NCI-H524 treated with DMSO at 0.1 percent for 48 hours (cell line): ENCODE data around the gene NHERF1.

Source experiments
- DNase-seq: peaks from one replicate; lab custom pipeline; 2025; lab: John Stamatoyannopoulos, UW

The NHERF1 gene

DNA sequence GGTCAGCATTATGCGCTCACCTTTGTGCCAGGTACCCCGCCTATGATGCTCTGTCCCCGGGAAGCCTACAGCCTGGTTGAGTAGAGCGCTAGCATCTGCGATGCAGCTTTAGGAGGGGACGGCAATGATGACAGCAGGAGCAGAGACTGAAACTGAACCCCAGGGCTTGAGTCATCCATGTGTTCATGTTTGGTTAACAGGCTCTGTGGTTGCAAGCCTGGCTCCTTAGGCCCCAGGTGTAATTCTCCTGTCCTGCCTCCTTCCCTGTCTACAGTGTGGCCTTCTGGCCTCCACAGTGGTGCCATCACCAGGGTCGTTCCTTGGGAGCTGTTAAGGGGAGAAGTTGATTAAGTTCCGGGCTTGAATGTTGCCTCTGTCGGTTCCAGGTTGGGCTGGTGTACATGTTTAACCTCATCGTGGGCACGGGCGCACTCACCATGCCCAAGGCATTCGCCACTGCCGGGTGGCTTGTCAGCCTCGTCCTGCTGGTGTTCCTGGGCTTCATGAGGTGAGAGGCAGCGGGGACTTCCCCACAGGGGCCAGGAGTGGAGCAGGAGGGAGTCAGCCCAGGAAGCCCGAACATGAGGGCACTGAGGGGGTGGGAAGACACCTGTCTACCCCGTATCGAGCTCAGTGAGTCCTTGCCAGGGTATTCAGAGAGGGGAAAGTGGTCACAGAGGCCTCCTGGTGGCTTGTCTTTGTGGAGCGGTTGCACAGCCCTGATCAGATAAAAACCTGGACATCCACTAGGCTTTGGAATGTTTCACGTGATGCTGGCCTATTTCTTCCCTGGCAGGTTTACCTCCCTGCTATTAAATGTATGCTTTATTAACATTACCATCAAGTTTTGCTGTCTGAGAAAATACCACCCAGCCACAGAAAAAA lies 36.9 kb downstream of the NHERF1 start:
- no peak for DNase-seq

DNA sequence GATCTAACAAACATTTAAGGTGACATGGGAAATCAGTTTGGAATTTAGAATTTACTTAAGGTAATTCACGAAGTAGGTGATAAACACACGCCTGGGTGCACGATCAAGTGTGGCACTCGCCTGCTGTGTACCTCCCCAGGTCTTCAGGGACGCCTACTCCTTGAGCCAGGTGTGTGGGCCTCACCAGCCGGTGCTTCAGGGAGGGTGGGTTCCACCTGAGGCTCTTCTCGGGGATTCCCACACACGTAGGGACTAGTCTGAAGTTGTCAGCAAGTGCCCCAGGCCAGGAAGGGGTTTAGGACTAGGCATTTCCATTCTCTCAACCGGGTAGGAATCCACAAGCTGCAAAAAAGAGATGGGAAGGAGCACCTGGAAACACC lies 37.5 kb downstream of the NHERF1 start:
- DNase-seq = no peak

DNA sequence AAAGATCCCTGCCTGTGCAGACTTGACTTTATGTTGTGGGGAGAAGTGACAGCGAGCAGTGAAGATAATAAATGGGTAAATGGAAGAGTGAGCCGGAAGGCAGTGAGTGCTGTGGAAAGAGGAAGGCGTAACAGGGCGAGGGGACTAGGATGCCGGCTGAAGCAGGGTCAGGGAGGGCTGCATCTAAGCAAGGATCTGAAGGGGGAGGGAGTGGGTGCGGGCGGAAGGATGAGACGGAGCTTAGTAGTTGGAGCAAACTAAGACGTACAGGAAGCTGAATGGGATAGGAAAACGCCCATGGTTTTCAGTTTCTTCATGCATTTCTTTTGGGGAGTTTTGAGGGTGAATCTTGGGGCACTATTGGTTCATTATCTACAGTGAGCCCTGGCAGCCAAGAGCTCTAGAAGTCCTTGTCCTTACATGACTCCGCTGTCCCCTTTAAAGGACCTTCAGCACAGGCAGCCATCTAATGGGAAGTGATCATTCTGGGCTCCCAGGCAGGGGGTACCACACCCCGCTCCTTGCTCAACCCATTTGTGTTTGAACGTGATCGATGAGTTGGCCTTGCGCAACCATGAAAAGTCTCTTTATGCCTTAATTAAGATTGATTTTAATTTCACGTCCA lies 38.1 kb downstream of the NHERF1 start:
- no peak for DNase-seq

DNA sequence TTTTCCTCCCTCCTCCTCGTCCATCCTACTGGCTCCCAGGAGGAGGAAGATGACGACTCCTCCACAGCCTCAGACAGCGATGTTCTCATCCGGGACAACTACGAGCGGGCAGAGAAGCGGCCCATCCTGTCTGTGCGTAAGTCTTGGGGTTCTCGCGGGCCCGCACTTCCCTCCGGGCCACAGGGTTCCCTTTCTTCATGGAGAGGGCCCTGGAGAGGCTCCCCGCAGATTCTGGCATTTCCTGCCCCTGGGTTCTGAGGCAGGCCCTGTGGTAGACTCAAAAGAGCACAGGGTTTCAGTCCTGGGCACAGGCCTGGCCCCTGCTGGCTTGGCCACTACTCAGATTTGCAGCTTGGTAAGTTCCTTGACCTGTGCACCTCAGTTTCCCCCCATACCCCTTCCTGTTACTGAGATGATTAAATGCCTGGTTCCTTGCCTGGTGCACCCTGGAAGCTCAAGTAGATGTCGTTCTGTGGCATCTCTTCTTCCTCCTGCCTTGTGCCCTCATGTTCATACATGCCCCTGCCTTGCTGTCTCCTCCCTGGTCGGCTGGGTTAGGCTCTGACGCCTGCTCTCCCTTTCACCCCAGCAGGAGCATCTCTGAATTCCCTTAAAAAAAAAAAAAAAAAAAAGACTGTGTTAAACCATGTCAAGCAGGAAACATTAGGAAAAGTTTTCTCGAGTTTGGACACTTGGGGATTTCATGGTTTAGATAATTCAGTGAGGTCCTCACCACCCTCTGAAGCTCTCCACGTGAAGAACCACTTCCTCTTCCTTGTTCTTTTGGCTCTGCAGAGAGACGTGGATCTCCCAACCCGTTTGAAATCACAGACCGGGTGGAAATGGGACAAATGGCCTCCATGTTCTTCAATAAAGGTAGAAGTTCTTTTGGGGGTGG lies 42.0 kb downstream of the NHERF1 start:
- no peak for DNase-seq

DNA sequence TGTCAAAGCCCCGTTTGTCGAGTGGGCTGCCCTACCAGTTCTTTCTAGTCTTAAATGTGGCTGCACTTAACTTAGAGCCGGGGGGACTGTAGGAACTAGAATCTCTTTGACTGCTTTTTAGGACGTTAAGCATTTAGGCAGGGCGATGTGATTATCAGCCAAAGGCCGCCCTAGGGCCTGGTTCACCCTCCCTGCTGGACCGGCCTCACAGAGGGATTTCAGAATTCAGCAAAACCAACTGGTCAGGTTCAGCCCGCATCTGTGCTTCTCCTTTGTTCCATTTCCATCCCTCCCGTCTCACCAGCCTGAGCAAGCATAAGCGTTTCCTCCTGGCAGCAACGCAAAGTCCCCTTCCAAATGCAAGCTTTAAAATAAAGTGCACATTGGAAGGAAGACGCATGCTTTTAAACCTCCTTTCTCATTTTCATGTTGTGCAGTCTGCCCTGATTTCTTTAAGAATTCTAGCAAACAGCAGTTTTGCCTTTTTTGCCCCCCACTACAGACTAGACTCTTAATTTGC lies 44.2 kb downstream of the NHERF1 start:
- no peak for DNase-seq

DNA sequence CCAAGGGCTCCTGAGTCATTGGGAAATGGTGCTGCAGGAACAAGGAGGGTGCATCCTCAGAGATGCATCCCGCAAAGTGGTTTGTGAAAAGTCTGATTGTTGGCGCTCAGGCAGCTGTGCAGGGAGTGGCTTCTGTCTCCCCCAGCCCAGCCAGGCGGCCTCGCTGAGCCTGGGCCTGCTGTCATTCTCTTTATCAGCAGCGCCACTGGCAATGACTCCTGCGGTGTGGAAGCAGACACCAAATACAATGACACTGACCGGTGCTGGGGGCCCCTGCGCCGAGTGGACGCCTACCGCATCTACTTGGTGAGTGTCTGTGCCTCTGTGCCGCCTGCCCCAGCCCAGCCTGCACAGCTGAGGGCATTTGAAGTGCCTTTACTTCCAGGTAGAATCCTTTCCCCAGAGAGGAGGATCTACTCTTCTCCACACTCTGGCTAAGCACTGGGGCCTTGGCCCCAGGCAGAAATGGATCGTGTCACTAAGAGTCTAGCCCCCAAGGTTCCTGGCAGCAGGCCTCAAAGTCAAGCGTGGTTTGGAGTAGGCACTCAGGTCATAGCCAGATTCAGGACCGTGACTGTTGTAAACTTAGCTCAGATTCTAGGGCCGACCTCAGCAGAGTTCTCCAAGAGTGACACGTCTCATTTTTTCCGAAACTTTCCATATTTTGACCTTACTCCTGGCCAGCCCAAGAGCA lies 47.0 kb downstream of the NHERF1 start:
- DNase-seq = no peak

DNA sequence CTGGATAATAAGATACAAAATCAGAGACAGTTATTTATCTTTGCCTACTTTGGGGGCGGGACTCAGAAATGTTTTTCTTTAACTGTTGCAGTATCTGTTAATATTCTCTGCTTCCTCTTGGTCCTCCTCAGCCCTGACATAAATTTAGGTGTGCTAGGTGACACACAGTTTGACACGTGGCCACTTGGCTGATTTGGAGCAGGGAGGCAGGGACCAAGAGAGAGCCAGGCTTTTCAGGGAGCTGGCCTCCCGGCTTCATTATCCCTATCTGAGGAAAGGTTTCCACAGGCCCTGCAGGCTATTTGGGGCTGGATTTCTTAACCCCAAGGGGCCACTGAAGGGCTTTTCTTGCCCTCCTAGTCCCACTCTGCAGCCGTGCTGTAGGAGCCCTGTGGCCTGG lies 47.8 kb downstream of the NHERF1 start:
- no peak for DNase-seq

DNA sequence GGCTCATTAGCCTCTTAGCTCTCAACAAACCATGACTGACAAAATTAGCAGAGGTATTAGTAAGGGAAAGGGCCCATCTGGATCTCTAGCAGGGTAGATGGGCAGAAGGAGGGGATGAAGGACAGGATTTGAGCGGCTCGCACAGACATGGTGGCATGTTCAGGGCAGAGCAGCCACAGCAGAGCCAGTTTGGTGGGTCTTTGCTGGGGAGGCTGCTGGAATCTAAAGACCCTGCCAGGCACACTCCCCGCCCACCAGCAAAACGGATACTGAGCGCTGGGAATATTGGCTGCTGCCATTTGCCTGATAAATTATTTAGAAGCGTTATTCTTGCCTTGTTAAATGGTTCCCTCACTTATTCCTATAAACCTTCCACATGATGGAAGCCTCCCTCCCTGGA lies 48.4 kb downstream of the NHERF1 start:
- DNase-seq = no peak

DNA sequence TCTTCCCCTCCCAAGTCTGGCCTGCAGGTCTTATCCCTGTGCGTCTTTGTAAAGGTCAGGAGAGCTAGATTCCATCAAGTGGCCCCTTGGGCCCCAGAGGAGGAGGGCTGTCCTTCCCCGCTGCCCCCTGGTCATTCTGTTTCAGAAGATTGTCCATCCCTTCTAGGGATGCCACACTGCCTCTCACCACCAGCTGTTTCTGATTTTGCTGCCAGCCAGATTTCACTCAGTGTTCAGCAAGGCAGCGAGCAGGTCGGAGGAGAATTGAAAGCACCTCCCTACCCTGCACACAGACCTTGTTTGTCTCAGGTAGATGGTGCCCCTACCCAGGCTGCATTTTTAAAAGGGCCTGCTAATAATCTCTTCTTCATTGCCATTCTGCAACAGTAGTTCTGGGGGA lies 49.4 kb downstream of the NHERF1 start:
- no peak for DNase-seq

DNA sequence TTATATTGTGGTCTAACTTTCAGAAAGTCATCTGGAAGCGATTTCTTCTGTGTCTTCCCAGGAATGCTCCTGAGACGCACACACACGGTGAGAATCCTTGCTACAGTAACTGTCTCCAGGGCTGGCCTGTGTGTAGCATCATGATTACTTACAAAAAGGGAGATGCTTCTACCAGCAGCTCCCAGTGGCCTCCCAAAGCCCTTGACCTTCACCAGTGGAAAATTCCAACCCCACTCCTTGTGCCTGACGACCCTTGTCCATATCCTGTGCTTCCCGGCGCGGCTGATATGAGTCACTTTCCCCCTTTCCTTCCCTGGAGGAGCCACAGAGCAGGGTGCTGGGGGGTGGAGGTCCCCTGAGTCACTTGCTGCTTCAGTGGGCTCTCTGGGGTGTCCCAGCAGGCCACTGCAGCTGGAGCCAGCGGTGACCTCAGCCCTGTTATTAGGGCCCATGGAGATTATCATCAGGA lies 49.8 kb downstream of the NHERF1 start:
- no peak for DNase-seq

DNA sequence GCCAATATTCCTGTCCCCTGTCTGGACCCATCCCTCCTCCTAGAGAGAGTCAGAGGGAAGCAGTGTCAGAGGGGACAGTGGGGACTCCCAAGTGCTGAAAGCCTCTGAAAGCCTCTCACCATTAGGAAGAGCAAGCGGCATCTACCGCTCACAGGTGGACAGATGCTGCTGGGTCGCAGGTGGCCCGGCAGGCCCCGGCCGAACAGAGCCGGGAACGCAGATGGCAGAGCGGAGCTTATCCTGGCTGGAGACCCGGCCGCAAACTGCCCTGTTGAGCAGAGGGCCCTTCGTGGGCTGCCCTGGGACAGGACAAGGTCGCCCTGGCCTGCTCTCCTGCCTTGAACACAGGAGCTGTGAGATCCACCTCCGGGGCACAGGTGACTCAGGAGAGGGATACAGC lies 50.7 kb downstream of the NHERF1 start:
- no peak for DNase-seq

DNA sequence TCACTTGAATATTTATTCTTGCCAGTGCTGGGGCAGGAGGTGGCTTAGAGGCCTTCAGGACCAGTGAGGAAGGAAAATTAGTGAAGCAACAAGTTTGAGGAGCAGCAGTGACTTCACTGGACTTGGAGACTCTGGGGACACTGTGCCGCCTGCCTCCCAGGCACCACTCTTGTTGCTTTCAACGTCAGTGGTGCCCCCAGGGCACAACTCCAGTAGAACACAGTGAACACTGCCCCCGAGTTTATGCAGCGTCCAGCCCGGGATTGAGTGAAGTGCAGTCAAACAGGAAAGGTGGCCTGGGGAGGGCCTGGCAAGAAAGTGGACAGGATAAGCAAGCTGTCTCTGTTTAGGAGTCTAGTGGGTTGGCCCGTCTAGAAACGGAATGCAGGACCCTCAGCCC lies 52.1 kb downstream of the NHERF1 start:
- DNase-seq = no peak

DNA sequence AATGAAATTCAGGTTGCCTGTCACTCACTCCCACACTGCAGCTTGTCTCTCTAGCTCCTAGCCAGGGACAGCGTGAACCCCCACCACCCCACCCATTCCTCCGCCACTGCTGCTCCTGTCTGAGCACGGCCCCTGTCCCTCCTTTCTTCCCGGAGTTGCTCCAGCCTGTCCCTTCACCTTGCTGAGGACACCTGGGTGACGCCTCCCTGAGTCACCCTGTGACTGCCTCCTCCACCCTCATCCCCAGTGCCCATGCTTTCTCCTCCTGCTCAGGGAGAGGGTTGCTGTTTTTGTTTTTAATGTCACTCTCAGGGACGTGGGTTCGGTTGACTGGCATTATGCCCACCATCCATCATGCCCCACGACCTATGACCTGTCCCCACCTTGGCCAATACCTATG lies 53.5 kb downstream of the NHERF1 start:
- DNase-seq = no peak

DNA sequence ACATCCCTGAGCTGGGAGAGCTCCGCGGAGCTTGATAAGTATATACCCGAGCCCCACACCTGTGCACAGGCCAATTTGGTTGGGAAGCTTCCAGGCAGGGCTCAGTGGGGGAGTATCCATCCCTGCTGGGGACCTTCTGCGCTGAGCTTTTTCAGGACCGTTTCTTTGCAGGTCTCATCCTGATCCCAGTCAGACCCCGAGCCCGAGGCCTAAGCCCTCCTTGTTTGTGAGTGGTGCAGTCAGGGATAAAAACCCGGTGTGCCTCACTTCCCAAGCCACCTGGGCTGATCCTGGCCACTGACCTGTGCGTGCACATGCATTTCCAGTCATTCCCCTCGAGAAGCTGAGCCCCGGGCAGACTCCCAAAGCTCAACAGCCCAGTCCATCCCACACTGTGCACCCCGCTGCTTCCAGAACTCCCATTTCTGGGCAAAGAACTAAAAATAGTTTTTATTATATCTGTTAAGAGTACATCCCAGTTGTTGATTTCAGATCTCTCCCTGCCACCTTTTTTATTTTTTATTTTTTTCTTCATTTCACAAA lies 55.0 kb downstream of the NHERF1 start:
- DNase-seq = no peak

DNA sequence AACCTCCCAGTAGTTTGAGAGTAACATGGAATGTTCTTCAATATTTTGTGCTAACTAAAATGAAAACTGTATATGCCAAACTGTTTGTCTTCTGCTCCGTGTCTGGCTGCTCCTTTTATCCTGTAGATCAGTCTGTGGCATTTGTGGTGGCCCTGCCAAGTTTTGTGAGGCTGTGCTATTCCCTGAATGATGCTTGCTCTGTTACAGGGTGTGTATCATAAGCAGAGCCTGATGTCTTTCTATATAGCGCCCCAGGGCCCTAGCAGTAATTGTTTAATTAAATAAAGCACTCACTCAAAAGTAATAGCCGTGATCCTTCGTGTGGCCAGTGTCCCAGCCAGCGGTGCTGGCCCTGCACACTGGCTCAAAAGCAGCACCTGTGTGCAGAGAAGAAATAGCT lies 55.5 kb downstream of the NHERF1 start:
- DNase-seq = no peak

DNA sequence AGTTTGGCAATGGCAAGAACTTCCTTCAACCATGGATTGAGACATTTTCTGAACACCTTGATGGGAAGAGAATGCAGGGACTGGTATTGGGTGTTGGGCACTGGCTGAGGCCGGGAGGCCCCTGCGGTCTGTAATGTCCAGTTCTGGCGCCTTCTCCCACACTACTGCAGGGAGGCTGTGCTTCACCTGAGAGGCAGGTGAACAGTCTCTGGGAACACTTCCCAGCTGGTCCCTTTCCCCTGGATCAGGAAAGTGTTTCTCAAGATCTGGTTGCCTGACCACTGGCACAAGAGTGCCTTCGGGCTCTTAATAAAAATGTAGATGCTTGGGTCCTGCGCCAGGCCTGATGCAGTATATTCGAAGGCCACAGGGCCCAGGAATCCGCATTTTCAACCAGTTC lies 56.3 kb downstream of the NHERF1 start:
- no peak for DNase-seq

DNA sequence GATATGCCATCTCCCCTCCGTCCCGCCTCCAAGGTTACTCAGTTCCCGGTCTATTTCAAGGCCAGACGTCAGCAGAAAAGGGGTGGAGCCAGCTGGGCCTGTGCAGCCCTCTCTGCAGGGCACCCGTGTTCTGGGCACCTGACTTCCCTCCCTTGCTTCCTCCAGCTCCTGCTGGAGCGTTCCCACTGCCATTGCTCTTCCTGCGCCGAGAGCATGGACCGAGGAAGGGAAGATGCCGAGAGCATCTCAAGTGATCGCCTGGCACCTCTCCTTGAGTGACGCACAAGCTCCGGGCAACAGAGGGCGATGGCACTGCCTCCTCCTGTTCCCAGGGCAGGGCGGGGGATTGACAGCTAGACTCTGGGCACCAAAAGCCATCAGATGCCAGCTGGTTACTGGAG lies 57.2 kb downstream of the NHERF1 start:
- DNase-seq = no peak

DNA sequence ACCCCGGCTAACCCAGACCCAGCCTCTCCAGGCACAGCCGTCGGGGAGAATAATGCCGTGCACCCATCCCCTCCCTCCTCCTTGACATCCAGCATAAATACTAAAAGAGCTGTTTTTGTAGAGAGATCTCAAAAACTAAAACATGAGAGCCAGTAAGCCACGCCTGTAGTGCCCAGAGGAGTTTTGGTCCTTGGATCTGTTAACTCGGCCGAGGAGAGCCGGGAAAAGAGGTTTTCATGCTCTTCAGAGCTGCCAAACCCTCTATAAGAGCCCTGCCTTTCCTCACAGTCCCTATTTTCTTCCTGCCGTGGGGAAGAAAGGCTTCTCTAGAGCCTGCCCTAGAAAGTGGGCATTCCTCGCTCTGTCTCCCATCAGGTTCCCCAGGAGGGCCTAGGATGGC lies 57.9 kb downstream of the NHERF1 start:
- no peak for DNase-seq

DNA sequence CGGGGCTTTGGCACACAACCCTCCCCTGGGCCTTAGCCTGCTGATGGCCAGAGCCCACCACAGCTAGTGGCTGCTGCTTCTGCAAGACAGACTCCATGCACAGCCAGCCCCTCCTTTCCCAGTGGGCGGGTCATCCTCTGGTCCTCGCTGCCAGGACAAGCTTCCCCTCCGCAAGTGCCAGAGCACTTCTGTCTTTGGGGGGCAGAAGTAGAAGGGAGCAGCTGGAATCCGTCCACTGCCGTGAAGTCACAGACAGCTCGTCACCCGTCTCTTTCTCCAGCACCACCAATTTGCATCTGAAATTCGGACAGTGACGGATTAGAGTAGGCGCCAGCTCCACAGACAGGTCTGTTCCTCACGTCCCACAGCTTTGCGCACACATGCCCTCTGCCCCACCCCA lies 59.0 kb downstream of the NHERF1 start:
- peak; percentile 76 for DNase-seq

DNA sequence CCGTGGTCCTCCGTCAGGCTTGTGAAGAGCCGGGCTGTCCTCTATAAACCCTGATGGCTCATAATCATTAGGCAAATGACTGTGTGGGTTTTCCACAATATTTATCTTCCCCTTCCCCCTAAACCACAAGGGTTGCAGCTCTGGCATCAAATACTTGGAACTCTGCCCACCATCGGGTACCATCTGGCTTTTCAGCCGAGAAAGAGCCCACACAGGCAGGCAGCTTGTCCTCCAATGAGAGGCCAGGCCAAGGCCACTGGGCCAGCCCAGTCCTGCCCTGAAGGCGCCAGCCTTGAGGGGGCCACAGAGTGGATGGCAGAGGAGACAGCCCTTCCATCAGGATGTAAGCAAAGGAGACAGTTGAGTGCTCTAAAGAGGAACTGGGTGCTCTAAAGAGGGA lies 59.5 kb downstream of the NHERF1 start:
- peak; percentile 99 for DNase-seq

DNA sequence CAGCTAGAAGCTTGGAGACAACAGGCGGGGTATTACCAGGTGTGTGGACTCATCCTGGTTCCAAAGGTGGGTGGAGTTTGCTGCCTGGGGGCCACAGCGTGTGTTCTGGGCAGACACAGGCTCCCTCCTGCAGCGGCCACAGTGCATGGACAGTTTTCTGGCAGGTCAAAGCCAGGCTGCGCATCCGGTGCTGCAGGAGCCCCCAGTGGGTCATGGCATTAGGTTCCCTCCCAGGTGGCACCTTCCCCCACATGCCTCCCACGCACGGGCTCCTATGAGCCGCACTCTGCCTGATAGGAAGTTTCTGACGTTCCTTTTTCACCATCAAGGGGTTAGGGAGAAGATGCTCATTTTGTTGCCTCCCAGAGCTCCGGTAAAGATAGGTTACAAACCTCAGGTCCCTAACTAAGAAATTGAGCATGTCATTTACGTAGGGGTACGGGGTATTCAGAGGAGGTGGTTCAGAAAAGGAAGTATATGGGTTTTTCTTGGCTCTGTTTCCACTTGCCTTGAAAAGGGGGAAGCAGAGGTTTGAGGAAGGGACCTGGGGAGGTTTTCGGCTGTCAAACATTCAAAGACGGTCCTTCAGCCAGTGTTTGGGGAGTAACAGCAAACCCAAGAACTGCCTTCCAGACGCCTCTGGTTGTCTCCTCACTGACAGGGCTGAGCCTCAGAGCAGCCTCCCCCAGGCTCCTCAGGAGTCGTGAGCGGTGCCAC lies 60.4 kb downstream of the NHERF1 start:
- DNase-seq = no peak
